ENCODE data around the gene PCBP3.

PCBP3 gene

DNA sequence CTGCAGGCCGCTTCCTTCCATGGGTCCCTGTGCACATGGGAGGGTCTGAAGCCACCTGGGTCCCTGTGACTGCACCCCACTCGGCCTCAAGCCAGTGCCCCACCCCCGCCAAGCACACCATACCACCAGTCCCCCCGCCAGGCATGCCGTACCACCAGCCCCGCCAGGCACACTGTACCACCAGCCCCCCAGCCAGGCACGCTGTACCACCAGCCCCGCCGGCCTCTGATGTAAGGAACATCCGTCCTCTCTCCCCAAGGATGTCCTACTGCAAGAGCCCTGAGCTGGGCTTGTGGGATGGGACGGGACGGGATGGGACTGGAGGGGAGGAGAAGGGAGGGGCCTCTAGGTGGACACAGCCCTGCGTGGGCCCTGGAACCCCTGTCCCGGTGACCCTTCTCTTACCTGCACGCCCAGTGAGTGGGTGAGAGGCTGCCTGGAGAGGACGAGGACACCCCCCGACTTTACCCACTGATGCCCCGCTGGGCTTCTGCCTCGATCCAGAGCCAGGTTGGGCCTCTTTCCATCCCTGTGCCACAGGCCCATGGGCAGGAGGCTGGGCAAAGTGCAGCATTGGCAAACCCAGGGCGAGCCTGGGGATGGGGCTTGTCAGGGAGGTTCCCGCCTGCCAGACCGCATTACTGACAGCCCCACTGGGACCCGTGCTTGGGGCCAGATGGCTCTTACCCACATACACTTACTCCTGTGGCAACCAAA is 297.3 kb downstream of the PCBP3 start:
- no peak for TF ChIP-seq JUND (IDR thresholded peaks at IDR 0.05; ENCODE audit: low read depth)
- in situ Hi-C loops (cut with HindIII; ENCODE audit: low pct_unique_long_range_greater_than_20kb, low sequenced_read_pairs) = no loop called here
- DNase-seq (ENCODE audit: low read depth in 1 of 2, low spot score in 1 of 2) = no peak

- no peak for TF ChIP-seq JUND (IDR thresholded peaks at IDR 0.05; ENCODE audit: low read depth)
- DNase-seq (ENCODE audit: low read depth in 1 of 2, low spot score in 1 of 2) = no peak
- in situ Hi-C loops (cut with HindIII; ENCODE audit: low pct_unique_long_range_greater_than_20kb, low sequenced_read_pairs) = no loop called here
Observed at GRCh38 chr21:45941338-45941710, 297.8 kb downstream of the PCBP3 start.

DNA sequence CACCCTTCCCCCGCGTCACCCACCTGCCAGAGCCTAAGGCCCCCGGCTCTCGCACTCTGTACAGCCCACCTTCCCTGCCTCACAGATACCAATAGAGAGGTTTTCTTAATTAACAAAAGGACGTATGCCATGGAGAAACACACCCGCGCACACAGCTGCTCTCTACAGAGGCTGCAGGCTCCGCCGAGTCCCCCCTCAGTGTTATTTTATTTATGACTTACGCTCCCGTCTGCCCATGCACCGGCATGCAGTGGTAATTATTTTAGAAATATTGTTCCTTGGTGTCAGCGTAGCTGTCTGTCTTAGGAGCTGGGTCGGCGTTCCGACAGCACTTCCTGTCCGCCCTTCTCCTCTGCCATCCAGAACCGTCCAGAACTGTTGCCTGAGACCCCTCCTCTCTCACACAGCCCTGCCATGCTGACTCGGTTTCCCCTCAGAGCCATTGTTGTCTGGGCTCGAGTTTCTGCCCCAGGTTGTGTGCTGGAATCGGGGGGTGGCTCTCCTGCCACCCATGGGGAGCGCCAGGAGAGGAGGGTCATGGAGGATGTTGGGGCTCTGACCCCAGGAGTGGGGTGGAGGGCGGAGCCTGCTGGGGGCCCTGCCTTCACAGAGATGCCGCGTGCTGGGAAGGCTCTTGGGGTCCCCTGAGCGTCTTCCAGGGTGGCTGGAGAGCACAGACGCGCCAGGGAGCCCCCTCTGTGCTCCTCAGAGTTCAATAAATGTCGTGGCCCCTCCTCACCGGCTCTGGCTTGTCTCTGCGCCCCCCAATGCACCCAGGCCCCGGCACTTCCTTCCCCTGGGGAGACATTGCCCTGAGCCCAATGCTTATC is 298.4 kb downstream of the PCBP3 start:
- no peak for TF ChIP-seq JUND (IDR thresholded peaks at IDR 0.05; ENCODE audit: low read depth)
- in situ Hi-C loops (cut with HindIII; ENCODE audit: low pct_unique_long_range_greater_than_20kb, low sequenced_read_pairs) = no loop called here
- no peak for DNase-seq (ENCODE audit: low read depth in 1 of 2, low spot score in 1 of 2)

DNA sequence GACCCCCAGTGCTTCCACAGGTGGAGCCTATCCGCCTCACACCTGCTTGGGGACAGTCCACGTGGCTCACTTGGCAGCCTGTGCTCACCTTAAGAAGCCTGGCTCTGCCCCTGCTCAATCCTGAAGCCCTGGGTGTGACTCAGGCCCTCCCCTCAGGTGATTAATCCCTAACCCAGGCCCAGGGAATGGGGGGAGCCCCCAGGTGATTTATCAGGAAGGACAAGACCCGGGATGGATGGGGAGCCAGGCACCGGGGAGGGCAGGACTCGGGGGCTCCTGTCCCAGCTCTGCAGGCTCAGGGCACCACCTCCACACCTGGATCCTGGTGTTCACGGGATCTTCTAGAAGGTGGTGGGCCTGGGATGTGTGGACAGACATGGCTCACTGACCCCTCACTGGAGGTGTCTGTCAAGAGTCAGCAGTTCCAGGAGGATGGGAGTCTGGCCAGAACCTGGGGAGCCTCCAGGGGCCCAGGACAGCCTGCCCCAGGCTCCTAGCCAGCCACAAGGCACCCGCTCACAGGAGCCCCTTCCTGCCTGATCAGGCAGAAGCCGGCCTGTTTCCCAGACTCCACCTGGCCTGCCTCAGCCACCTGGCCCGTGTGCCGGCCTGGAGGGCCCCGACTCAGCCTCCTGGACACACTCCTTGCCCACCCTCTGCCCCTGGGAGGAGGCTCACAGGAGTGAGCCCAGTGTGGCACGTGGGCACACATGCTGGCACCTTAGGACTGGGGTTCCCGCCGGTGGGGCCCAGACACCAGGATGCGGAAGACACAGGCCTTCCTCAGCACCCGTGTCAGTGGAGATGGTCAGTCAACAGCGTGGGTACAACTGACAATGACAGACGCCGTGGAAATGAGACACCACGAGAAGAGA is 299.5 kb downstream of the PCBP3 start:
- DNase-seq (ENCODE audit: low read depth in 1 of 2, low spot score in 1 of 2) = no peak
- no peak for TF ChIP-seq JUND (IDR thresholded peaks at IDR 0.05; ENCODE audit: low read depth)
- in situ Hi-C loops (cut with HindIII; ENCODE audit: low pct_unique_long_range_greater_than_20kb, low sequenced_read_pairs) = no loop called here

DNA sequence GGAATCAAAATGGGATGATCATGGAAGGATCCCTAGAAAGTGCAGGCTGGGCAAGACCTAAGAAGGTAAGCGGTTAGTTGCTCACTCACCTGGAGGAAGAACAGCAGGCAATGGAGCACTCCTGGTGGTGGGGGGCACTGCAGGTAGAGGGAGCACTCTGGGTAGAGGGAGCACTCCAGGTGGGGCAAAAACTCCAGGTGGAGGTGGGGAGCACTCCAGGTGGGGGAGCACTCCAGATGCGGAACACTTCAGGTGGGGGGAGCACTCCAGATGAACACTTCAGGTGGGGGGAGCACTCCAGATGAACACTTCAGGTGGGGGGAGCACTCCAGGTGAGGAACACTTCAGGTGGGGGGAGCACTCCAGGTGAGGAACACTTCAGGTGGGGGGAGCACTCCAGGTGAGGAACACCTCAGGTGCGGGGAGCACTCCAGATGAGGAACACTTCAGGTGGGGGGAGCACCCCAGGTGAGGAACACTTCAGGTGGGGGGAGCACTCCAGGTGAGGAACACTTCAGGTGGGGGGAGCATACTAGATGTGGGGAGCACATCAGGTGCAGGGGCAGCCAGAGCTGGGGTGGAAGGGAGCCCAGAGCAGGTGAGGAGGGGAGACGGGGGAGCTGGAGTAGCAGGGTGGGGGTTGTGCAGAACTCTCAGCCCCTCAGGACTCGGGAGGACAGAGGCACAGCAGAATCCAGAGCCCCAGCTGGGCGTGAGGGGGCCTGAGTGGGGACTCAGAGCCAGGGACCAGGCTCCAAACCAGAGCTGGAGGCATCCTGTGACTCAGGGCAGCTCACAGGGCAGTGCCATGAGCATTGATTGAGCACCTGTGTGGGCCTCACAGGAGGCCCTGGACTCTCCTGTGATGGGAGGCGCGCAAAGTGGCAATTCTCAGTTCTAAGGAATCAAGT is 300.4 kb downstream of the PCBP3 start:
- DNase-seq (ENCODE audit: low read depth in 1 of 2, low spot score in 1 of 2) = no peak
- no peak for TF ChIP-seq JUND (IDR thresholded peaks at IDR 0.05; ENCODE audit: low read depth)
- in situ Hi-C loops (cut with HindIII; ENCODE audit: low pct_unique_long_range_greater_than_20kb, low sequenced_read_pairs) = no loop called here

DNA sequence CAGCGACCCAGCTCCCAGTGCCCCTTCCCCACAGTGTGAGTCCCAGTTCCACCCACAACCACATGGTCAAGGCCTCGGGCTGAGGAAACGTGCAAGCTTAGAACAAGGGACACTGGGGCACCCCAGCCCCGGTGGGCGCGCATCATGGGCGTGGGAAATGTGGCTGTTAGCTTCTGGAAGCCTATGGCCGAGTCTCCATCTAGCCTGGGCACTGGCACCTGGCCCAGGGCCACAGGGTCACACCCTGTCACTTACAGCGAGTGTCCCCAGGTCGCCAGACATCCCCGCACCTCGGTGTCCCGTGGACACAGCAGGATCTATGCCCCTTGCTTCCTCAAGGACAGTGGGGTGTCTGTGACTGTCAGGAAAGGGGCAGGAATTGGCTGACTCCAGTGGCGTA is 301.1 kb downstream of the PCBP3 start:
- no peak for DNase-seq (ENCODE audit: low read depth in 1 of 2, low spot score in 1 of 2)
- no peak for TF ChIP-seq JUND (IDR thresholded peaks at IDR 0.05; ENCODE audit: low read depth)
- in situ Hi-C loops (cut with HindIII; ENCODE audit: low pct_unique_long_range_greater_than_20kb, low sequenced_read_pairs) = no loop called here

- no peak for DNase-seq (ENCODE audit: low read depth in 1 of 2, low spot score in 1 of 2)
- in situ Hi-C loops (cut with HindIII; ENCODE audit: low pct_unique_long_range_greater_than_20kb, low sequenced_read_pairs) = no loop called here
- TF ChIP-seq JUND (IDR thresholded peaks at IDR 0.05; ENCODE audit: low read depth) = no peak
Observed at GRCh38 chr21:45945066-45945867, 301.7 kb downstream of the PCBP3 start.

GRCh38 chr21:45945868-45946210 is 302.3 kb downstream of the PCBP3 start:
- no peak for TF ChIP-seq JUND (IDR thresholded peaks at IDR 0.05; ENCODE audit: low read depth)
- no peak for DNase-seq (ENCODE audit: low read depth in 1 of 2, low spot score in 1 of 2)
- in situ Hi-C loops (cut with HindIII; ENCODE audit: low pct_unique_long_range_greater_than_20kb, low sequenced_read_pairs) = no loop called here

- DNase-seq (ENCODE audit: low read depth in 1 of 2, low spot score in 1 of 2) = no peak
- in situ Hi-C loops (cut with HindIII; ENCODE audit: low pct_unique_long_range_greater_than_20kb, low sequenced_read_pairs) = no loop called here
- no peak for TF ChIP-seq JUND (IDR thresholded peaks at IDR 0.05; ENCODE audit: low read depth)
Observed at GRCh38 chr21:45947296-45947695, 303.8 kb downstream of the PCBP3 start.

DNA sequence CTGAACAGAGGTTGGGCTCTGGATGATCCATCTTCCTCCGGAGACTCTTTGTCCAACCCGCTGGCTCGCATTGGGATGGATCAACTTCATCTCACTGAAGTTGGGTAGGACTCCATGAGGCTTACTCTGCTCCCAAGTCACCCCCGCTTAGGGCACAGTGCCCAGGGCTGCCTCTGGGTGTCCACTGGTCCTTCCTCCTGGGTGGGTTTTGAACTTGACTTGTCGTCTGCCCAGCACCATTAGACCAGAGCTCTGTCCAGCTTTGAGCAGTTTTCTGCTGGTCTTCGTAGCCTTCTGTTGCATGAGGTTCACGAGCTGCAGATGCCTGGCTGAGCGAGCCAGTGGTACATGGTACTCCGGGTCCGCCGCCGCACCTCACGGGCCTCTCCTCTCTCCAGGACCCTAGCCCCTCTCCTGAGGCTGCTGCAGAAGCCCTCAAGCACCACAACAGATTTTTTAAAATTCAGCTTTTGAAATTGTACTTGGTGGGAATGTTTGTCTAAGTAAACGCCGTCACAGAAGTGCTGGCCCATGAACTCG is 304.3 kb downstream of the PCBP3 start:
- no peak for TF ChIP-seq JUND (IDR thresholded peaks at IDR 0.05; ENCODE audit: low read depth)
- DNase-seq (ENCODE audit: low read depth in 1 of 2, low spot score in 1 of 2) = no peak
- in situ Hi-C loops (cut with HindIII; ENCODE audit: low pct_unique_long_range_greater_than_20kb, low sequenced_read_pairs) = no loop called here

GRCh38 chr21:45948576-45949141 is 305.1 kb downstream of the PCBP3 start:
- peak in 1 of 2 experiments; percentile 30 for DNase-seq (ENCODE audit: low read depth in 1 of 2, low spot score in 1 of 2)
- in situ Hi-C loops (cut with HindIII; ENCODE audit: low pct_unique_long_range_greater_than_20kb, low sequenced_read_pairs) = no loop called here
- no peak for TF ChIP-seq JUND (IDR thresholded peaks at IDR 0.05; ENCODE audit: low read depth)

Data from T47D (cell line).